Measurements from ENCODE around the gene MMGT1. TPM values are rescaled to one million over a fixed set of nuclear protein-coding genes. Genes with fewer than 3 reads are reported as not detected.

Gene MMGT1
- total RNA-seq, 1 donor from 2014 or later, result 18.2 TPM

DNA sequence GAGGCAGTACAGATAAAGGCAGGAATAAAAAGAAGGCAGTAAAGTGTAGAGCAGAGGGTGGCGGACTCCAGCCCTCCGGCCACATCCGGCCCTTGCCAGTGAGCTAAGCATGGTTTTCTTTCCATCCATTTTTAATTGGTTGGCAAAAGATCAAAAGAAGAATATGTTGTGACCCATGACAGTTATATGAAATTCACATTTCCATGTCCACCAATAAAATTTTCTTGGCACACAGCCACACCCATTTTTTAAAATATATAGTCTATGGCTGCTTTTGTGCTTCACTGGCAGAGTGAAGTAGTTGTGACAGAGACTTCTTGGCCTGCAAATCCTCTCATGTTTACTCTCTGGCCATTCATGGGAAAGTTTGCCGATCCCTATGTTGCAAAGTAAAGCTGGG lies 41.2 kb upstream of the MMGT1 start:
- Mint-ChIP-seq H3K4me3 (ENCODE audit: unreplicated experiment) (no peak overlapping the region), H3K4me1 (ENCODE audit: unreplicated experiment) (no peaks in the 10 kb centered on the region), H3K9me3 (ENCODE audit: unreplicated experiment) (no peaks in the 10 kb centered on the region), H3K27ac (ENCODE audit: unreplicated experiment) (no peak overlapping the region), H3K36me3 (ENCODE audit: low read depth, unreplicated experiment) (no peaks in the 10 kb centered on the region), H3K27me3 (ENCODE audit: unreplicated experiment) (no peaks in the 10 kb centered on the region)
- TF ChIP-seq, protein P1, sequence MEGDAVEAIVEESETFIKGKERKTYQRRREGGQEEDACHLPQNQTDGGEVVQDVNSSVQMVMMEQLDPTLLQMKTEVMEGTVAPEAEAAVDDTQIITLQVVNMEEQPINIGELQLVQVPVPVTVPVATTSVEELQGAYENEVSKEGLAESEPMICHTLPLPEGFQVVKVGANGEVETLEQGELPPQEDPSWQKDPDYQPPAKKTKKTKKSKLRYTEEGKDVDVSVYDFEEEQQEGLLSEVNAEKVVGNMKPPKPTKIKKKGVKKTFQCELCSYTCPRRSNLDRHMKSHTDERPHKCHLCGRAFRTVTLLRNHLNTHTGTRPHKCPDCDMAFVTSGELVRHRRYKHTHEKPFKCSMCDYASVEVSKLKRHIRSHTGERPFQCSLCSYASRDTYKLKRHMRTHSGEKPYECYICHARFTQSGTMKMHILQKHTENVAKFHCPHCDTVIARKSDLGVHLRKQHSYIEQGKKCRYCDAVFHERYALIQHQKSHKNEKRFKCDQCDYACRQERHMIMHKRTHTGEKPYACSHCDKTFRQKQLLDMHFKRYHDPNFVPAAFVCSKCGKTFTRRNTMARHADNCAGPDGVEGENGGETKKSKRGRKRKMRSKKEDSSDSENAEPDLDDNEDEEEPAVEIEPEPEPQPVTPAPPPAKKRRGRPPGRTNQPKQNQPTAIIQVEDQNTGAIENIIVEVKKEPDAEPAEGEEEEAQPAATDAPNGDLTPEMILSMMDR (IDR thresholded peaks at IDR 0.05; ENCODE audit: unreplicated experiment), result no peak
- no peak for DNase-seq (ENCODE audit: low spot score)

- H3K36me3 Mint-ChIP-seq (ENCODE audit: low read depth, unreplicated experiment), result peaks cover 3% of the 10 kb centered on the region
- no peaks in the 10 kb centered on the region for H3K9me3 Mint-ChIP-seq (ENCODE audit: unreplicated experiment)
- H3K27me3 Mint-ChIP-seq (ENCODE audit: unreplicated experiment), result peaks cover 4% of the 10 kb centered on the region
- TF ChIP-seq, protein P1 (IDR thresholded peaks at IDR 0.05; ENCODE audit: unreplicated experiment), result no peak
- H3K27ac Mint-ChIP-seq (ENCODE audit: unreplicated experiment), result no peak overlapping the region
- H3K4me3 Mint-ChIP-seq (ENCODE audit: unreplicated experiment), result no peak overlapping the region
- peaks cover 21% of the 10 kb centered on the region for H3K4me1 Mint-ChIP-seq (ENCODE audit: unreplicated experiment)
- no peak for DNase-seq (ENCODE audit: low spot score)
Measured at GRCh38 chrX:135988245-135988644, 14.5 kb upstream of the MMGT1 start.

GRCh38 chrX:135985973-135986310 lies 12.2 kb upstream of the MMGT1 start:
- Mint-ChIP-seq H3K4me3 (ENCODE audit: unreplicated experiment) (peak overlapping the region; percentile 92), H3K36me3 (ENCODE audit: low read depth, unreplicated experiment) (no peaks in the 10 kb centered on the region), H3K4me1 (ENCODE audit: unreplicated experiment) (peaks cover 34% of the 10 kb centered on the region), H3K27ac (ENCODE audit: unreplicated experiment) (no peak overlapping the region), H3K9me3 (ENCODE audit: unreplicated experiment) (no peaks in the 10 kb centered on the region), H3K27me3 (ENCODE audit: unreplicated experiment) (peaks cover 5% of the 10 kb centered on the region)
- DNase-seq (ENCODE audit: low spot score), result no peak
- TF ChIP-seq, protein P1 (IDR thresholded peaks at IDR 0.05; ENCODE audit: unreplicated experiment), result no peak

- Mint-ChIP-seq H3K36me3 (ENCODE audit: low read depth, unreplicated experiment) (no peaks in the 10 kb centered on the region), H3K9me3 (ENCODE audit: unreplicated experiment) (no peaks in the 10 kb centered on the region), H3K27ac (ENCODE audit: unreplicated experiment) (peak within 1 kb of the TSS; percentile 71), H3K27me3 (ENCODE audit: unreplicated experiment) (peaks cover 5% of the 10 kb centered on the region), H3K4me3 (ENCODE audit: unreplicated experiment) (peak within 1 kb of the TSS; percentile 92), H3K4me1 (ENCODE audit: unreplicated experiment) (peaks cover 37% of the 10 kb centered on the region)
- TF ChIP-seq, protein P1 (IDR thresholded peaks at IDR 0.05; ENCODE audit: unreplicated experiment), result no peak
- peak; percentile 58 for DNase-seq (ENCODE audit: low spot score)
Measured at GRCh38 chrX:135985157-135985972, 11.6 kb upstream of the MMGT1 start, which contains the start of gene SLC9A6. TSS of gene SLC9A6 (plus strand) at chrX:135985435. CDS start at chrX:135985659, 224 bp downstream.

DNA sequence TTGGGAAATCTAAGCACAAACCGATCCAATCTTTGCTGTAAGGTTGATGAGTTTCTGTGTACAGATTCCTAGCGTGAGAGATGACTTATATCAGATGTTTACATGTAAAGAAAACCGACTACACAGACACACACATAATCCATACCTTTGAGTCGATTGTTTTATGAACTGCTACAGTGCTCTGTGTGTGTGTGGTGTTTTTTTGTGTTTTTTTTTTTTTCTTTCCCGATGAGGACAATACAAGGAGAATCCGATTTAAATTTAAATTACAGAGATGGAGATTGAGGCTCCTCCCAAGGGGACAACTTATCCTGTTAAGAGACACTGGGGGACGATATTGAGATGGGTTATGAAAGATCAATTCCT lies 11.0 kb upstream of the MMGT1 start:
- no peak for DNase-seq (ENCODE audit: low spot score)
- TF ChIP-seq, protein P1 (IDR thresholded peaks at IDR 0.05; ENCODE audit: unreplicated experiment), result no peak
- H3K4me1 Mint-ChIP-seq (ENCODE audit: unreplicated experiment), result peaks cover 37% of the 10 kb centered on the region
- no peaks in the 10 kb centered on the region for H3K36me3 Mint-ChIP-seq (ENCODE audit: low read depth, unreplicated experiment)
- H3K27ac Mint-ChIP-seq (ENCODE audit: unreplicated experiment), result peak overlapping the region; percentile 71
- no peaks in the 10 kb centered on the region for H3K9me3 Mint-ChIP-seq (ENCODE audit: unreplicated experiment)
- peak overlapping the region; percentile 83 for H3K4me3 Mint-ChIP-seq (ENCODE audit: unreplicated experiment)
- peaks cover 5% of the 10 kb centered on the region for H3K27me3 Mint-ChIP-seq (ENCODE audit: unreplicated experiment)

Measured in endothelial cell (in vitro differentiated cells).